Hematopoietic multipotent progenitor cell treated with erythropoietin and hydrocortisone succinate and interleukin-3 and kit ligand, for 4 days (in vitro differentiated cells): ENCODE data around the gene NFIB.

Source experiments
- DNase-seq: peaks from one replicate; pipeline ENCODE4 v3.0.0-alpha.2; 2015

Gene NFIB

DNA sequence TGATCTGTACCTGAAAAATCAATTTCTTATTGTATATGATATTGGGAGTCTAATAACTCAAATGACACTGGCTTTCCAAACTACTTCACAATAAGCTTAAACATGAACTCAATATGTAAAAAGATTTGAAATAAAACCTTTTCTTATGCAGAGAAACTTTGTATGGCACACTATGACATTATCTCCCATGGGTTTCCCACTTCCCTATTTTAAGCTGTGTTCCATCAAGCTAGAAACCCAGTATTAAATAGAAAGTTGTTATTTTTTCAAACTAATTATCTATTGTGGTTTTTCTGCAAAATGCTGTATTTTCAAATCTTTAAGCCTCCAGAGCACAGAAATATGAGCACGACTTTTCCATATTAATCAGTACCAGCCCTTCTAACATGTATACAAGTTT is 174.7 kb downstream of the NFIB start:
- peak; percentile 49 for DNase-seq

DNA sequence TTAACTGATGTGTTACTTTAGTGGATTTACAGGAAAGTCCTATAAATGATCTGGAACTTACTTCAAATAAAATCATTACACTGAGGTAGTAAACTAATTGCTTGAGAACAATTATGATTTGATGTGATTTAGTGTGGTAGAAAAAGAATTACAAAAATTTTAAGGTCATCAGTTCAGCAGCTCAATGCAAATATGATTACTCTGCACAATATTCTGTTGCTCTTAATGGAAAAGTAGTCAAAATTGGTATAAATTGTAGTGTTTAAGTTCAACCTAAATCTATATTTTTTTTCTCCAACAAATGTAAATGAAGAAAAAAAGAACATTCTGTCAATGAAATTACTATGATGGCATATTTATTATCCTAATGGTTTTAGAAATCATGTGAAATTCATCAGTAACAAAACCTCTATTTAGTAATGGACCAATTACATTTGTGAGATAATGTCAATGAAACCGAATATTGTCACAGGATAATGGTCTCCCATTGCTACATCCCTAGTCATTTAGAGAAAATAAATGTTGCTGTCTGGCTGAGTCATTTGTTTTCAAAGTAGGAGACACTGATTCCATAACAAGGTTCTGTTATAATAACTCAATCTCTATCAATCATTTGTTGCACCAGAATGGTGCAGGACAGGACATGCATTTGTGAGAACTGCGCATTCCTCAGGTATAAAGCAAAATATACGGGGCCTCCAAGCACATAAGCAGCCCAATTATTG is 177.1 kb downstream of the NFIB start:
- DNase-seq = no peak

- DNase-seq = no peak
Measured at GRCh38 chr9:14136047-14136635, 177.8 kb downstream of the NFIB start.

GRCh38 chr9:14135421-14135820 is 178.5 kb downstream of the NFIB start:
- DNase-seq = no peak

- DNase-seq = no peak
Measured at GRCh38 chr9:14133394-14133793, 180.5 kb downstream of the NFIB start.

- DNase-seq = no peak
Measured at GRCh38 chr9:14132775-14133174, 181.2 kb downstream of the NFIB start.

DNA sequence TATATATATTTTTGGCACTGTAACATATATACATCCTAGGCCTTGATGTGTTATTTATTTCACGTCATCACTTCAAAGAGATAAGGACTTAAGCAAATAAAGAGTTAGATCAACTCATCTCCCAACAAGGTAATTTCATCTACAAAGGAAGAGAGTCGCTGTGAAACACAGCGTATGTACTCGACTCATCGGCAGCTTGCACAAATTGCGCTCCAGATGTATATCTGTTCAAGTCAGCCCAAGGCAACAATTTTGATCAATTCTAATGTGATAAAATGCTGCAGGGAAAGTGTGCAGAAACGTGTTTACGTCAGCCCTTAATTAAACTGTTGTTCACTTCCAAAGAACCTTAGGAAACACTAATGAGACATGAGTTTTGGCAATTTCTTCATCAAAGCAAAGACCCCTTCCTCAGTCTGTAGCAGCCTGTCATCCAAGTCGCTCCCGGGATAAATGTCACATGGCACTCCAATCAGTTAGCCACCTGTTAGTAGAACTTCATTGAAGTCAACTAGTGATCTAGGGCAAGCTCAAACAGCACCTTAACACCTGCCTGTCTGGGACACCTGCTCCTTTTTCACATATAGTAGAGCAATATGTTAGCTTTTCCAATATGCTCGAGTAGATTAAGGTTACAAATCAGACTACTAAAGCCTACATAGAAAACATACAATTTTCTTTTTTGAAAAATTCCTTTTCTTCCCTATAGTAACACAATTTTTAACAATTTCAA is 182.4 kb downstream of the NFIB start:
- DNase-seq = no peak

DNA sequence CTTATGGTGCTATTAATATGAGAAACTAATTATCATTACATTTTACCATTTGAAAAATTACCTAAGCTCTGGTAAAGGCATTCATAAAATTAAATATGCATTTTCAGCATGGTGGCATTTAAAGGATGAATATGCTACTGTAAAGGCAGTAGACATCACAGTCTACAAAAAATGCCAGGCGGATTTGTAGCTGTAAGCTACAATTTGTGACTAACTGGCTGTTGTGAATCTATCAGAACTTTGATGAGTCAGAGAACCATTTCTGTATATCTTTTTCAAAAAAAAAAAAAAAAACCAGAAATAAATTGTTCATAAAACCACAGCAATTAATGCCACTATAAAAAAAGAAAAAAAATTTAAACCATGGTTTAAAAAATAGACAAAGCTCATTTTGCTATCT is 186.3 kb downstream of the NFIB start:
- no peak for DNase-seq

DNA sequence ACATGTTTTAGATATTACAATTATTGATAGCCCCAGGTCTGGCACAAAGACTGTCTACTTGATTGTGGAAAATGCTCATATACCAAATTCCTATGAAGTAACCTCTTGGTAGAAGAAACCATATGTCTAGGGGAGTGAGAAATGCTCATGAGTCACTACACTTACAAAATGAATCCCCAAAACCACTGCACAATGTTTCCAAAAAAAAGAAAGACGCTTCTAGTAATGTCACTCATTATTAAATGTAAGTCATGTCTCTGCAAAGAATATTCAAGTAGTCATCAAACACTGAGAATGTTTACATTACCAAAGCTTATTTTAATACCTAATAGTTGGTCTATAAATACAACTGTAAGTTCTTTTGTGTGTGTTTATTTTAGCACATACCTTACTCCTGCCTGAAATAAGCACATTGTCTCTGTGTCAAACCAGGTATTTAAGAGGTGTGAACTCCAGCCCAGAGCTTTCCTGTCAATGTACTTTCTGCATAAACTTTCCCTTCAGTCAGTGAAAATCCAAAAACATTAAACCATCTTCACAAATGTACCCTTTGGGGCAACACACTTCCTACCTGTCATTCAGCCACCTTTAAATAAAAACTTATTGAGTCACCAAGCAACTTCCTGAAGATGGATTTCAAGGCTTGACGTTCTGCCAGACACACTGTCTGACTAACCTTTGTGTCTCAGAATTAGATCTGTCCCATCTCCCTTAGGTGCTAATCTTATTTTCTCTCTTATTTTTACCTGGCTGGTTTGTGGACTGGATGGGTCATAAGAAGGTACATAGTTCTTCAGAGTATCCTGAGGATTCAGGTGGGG is 194.0 kb downstream of the NFIB start:
- DNase-seq = no peak

GRCh38 chr9:14112226-14112625 is 201.7 kb downstream of the NFIB start:
- no peak for DNase-seq

DNA sequence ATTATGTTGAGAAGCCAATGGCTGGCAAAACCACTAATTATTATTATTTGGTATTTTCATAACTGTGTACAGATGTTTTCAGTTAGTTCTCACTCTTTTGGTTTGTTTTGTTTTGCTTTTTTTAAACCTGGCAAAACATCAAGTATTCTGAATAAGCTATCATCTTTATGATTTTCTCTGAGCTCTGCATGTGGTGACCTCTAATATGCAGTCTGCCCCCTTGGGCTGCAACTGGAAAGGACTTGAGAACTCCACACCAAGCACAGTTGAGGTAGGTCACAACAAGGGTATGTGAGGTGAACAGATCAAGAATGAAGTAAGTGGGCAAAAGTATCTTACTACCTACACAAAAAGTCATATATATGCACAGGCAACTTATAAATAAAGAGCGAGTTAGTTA is 202.2 kb downstream of the NFIB start:
- no peak for DNase-seq

DNA sequence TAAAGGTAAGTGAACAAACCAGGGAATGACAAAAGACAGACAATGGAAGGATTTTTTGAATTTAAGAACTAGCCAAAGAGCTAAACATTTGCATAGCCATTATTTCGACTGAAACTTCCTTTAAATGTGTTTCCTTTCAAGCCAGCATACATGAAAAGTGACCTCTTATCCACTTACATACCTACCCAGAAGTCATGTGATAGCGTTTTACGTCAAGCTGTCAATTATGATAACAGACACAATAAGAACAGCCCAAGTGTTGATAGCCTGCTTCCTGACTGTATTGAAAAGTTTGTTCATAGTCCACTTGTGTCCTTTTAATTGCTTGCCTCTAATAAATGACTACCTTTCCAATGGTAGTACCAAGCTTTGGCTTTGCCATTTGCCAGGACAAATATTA is 206.0 kb downstream of the NFIB start:
- DNase-seq = peak; percentile 53

- DNase-seq = no peak
Measured at GRCh38 chr9:14107495-14107894, 206.4 kb downstream of the NFIB start.

- no peak for DNase-seq
Measured at GRCh38 chr9:14106699-14107098, 207.2 kb downstream of the NFIB start.

DNA sequence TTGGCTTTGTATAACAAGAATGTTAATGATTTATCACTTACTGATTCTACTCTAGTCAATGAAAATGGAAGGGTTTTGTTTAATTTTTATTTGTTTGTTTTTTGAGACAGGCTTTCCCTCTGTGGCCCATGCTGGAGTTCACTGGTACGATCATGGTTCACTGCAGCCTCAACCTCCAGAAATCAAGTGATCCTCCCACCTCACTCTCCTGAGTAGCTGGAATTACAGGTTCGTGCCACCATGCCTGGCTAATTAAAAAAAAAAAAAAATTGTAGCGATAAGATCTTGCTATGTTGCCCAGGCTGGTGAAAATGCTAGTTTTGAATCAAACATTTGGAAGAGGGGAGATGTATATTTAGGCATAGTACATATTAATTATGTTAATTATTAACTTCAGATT is 209.4 kb downstream of the NFIB start:
- no peak for DNase-seq

DNA sequence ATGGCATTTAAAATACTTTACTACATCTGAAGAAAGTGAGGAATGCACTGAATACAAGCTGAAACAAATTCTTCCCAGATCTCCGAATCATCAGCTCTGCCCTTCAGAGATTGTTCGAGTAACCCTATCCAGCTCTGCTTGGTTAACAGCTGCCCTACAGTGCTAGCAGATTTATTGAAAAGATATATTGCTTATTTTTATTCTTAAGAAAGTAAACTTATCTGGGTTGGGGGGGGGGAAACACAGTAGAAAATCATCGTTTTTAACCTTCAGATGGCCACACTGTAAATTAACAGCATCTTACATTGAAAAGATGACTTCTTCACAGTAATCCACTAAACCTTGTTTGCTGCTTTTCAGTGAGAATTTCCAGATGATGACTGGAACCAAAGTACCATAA is 210.8 kb downstream of the NFIB start:
- no peak for DNase-seq

GRCh38 chr9:14099737-14100136 is 214.2 kb downstream of the NFIB start:
- no peak for DNase-seq

- DNase-seq = no peak
Measured at GRCh38 chr9:14098486-14099180, 215.3 kb downstream of the NFIB start.

GRCh38 chr9:14097666-14098415 is 216.1 kb downstream of the NFIB start:
- no peak for DNase-seq

DNA sequence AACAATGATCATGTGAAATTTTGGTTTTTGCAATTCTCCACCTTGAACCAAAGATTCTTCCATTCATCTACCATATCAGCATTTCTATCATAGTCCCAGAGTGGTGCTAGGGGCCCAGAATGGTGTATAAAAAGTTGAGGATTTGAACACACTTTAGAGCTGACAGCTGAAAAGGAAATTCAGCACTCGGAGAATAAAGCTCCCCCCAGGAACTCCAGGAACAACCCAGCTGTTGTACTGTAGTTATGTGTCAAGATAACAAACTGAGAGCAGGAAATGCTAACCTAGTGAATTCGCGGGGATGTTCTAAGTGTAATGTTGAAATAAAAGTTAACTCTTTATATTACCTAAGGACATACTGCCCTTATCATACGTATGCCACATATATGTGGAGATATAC is 216.7 kb downstream of the NFIB start:
- DNase-seq = peak; percentile 5

GRCh38 chr9:14096258-14096922 is 217.6 kb downstream of the NFIB start:
- DNase-seq = no peak
